ENCODE measurements around the gene BGN. TPM values are rescaled to one million over a fixed set of nuclear protein-coding genes. Genes with fewer than 3 reads are reported as not detected.

Gene BGN
- total RNA-seq, 1 donor from 2014 or later, result 50.0 TPM

DNA sequence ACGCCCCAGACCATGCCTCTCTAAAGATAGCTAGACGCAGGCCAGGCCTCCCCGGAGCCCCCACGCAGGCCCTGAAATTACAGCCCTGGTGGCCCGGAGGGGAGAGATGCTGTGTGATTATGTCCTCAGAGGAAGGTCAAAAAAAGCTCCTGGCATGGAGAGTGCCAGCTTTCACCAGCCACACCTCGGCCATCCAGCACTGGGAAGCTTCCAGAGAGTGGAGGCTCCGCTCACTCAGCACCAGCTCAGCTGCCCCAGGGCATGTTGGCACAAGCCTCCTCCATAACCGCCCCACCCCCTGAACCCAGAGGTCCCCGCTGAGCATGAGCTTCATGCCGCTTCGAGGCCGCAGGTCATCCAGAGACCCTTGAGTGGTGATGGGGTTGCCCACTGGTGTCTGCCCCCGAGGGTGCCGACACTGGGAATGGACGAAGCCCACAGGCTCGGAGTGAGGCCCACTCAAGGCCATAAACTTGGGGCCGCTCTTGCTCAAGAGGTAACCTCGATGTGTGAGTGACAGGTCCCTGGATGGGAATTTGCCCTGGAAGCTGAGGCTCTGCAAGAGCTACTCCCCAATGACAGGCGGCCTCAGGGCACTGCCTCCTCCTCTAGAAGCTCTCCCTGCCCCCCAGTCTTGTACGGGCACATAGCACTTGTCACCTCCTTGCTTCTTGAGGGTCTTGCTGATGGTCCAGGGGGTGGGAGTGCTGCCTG is 4.4 kb upstream of the BGN start:
- Histone ChIP-seq H3K9ac (ENCODE audit: low read length) (no peak overlapping the region), H3K36me3 (ENCODE audit: insufficient read depth, low read length) (no peaks in the 10 kb centered on the region), H3K27ac (ENCODE audit: low read depth, low read length) (no peak overlapping the region), H3K4me1 (ENCODE audit: insufficient read depth, low read length) (peaks cover 30% of the 10 kb centered on the region), H3K79me2 (ENCODE audit: insufficient read depth, low read length) (peaks cover 10% of the 10 kb centered on the region), H3K4me3 (ENCODE audit: insufficient read depth, low read depth, low read length) (no peak overlapping the region), H3K9me3 (ENCODE audit: insufficient read depth, low read depth, low read length) (no peaks in the 10 kb centered on the region), H4K20me1 (ENCODE audit: insufficient read depth, low read length) (no peaks in the 10 kb centered on the region), H3K4me2 (ENCODE audit: low read length) (no peak overlapping the region), H3K27me3 (ENCODE audit: insufficient read depth, low read length) (no peaks in the 10 kb centered on the region), H2AFZ (ENCODE audit: low read depth, low read length) (no peak overlapping the region)
- Mint-ChIP-seq H3K36me3 (ENCODE audit: low read depth, unreplicated experiment) (no peaks in the 10 kb centered on the region), H3K4me1 (ENCODE audit: low read depth, unreplicated experiment) (peaks cover 5% of the 10 kb centered on the region), H3K9me3 (ENCODE audit: unreplicated experiment) (no peaks in the 10 kb centered on the region), H3K27ac (ENCODE audit: unreplicated experiment) (no peak overlapping the region), H3K4me3 (ENCODE audit: unreplicated experiment) (no peak overlapping the region), H3K27me3 (ENCODE audit: low read depth, unreplicated experiment) (no peaks in the 10 kb centered on the region)
- FAIRE-seq (no peak), DNase-seq (ENCODE audit: low read depth) (no peak)
- TF ChIP-seq EZH2 (IDR thresholded peaks at IDR 0.05; ENCODE audit: insufficient read depth, low read length), result no peak
- TF ChIP-seq, protein P1, sequence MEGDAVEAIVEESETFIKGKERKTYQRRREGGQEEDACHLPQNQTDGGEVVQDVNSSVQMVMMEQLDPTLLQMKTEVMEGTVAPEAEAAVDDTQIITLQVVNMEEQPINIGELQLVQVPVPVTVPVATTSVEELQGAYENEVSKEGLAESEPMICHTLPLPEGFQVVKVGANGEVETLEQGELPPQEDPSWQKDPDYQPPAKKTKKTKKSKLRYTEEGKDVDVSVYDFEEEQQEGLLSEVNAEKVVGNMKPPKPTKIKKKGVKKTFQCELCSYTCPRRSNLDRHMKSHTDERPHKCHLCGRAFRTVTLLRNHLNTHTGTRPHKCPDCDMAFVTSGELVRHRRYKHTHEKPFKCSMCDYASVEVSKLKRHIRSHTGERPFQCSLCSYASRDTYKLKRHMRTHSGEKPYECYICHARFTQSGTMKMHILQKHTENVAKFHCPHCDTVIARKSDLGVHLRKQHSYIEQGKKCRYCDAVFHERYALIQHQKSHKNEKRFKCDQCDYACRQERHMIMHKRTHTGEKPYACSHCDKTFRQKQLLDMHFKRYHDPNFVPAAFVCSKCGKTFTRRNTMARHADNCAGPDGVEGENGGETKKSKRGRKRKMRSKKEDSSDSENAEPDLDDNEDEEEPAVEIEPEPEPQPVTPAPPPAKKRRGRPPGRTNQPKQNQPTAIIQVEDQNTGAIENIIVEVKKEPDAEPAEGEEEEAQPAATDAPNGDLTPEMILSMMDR (IDR thresholded peaks at IDR 0.05; ENCODE audit: insufficient read depth, low read depth, low read length), result no peak

DNA sequence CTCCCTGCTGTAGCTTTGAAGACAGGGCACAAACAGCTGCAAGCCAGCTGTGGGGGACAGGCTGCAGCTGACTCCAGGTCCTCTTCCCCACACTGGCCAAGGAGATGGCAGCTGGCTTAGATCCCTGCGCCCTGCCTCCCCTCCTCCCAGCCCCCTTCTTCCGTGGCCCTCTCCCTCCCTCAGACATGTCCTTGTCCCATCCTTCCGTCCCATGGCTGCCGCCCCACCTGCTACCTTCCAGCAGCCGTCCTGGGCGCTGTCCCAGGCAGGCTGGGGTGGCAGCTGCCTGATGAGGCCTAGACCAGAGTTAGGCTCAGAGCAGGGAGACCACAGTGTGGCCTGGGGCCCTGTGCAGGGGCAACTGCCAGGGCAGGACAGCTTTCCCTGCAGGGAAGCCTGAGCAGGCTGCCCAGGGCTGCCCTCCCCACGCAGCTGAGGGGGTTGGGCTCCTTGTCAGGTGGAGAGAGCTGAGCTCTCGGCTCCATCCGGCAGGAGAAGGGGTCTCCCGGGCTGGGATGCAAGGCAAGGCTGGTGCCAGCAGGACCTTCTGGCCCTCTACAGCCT is 3.3 kb upstream of the BGN start:
- Mint-ChIP-seq H3K9me3 (ENCODE audit: unreplicated experiment) (no peaks in the 10 kb centered on the region), H3K4me1 (ENCODE audit: low read depth, unreplicated experiment) (peaks cover 5% of the 10 kb centered on the region)
- no peak overlapping the region for H3K27ac ChIP-seq (ENCODE audit: low read depth, low read length)

More for the DNA sequence above, 3.3 kb upstream of the BGN start:
- H4K20me1 ChIP-seq (ENCODE audit: insufficient read depth, low read length), result peaks cover under 1% of the 10 kb centered on the region
- Mint-ChIP-seq H3K27me3 (ENCODE audit: low read depth, unreplicated experiment) (no peaks in the 10 kb centered on the region), H3K36me3 (ENCODE audit: low read depth, unreplicated experiment) (no peaks in the 10 kb centered on the region), H3K4me3 (ENCODE audit: unreplicated experiment) (no peak overlapping the region), H3K27ac (ENCODE audit: unreplicated experiment) (no peak overlapping the region)
- FAIRE-seq (no peak), DNase-seq (ENCODE audit: low read depth) (no peak)
- no peaks in the 10 kb centered on the region for H3K36me3 ChIP-seq (ENCODE audit: insufficient read depth, low read length)
- no peaks in the 10 kb centered on the region for H3K27me3 ChIP-seq (ENCODE audit: insufficient read depth, low read length)
- no peak overlapping the region for H3K4me3 ChIP-seq (ENCODE audit: insufficient read depth, low read depth, low read length)
- peaks cover 30% of the 10 kb centered on the region for H3K4me1 ChIP-seq (ENCODE audit: insufficient read depth, low read length)
- no peaks in the 10 kb centered on the region for H3K9me3 ChIP-seq (ENCODE audit: insufficient read depth, low read depth, low read length)
- H3K9ac ChIP-seq (ENCODE audit: low read length), result no peak overlapping the region
- TF ChIP-seq, protein P1 (IDR thresholded peaks at IDR 0.05; ENCODE audit: insufficient read depth, low read depth, low read length), result no peak
- no peak for TF ChIP-seq EZH2 (IDR thresholded peaks at IDR 0.05; ENCODE audit: insufficient read depth, low read length)
- H3K4me2 ChIP-seq (ENCODE audit: low read length), result no peak overlapping the region
- no peak overlapping the region for H2AFZ ChIP-seq (ENCODE audit: low read depth, low read length)
- peaks cover 20% of the 10 kb centered on the region for H3K79me2 ChIP-seq (ENCODE audit: insufficient read depth, low read length)

All from astrocyte (in vitro differentiated cells and primary cell).